Measurements from ENCODE around the gene PPP1R9B. TPM values are rescaled to one million over a fixed set of nuclear protein-coding genes. Genes with fewer than 3 reads are reported as not detected.

The PPP1R9B gene
- total and polyA plus RNA-seq, 4 donors = 0.90 to 26.1 (median 7.1) TPM

- Histone ChIP-seq H3K27ac (ENCODE audit: low read depth in 1 of 2, low read length in 2 of 2) (no peak overlapping the region), H3K4me1 (ENCODE audit: control insufficient read depth in 4 of 4, insufficient read depth in 4 of 4, low read length in 3 of 4) (peaks cover 15 to 33% (median 28%) of the 10 kb centered on the region in 4 donors), H3K27me3 (ENCODE audit: control insufficient read depth in 4 of 4, insufficient read depth in 4 of 4, low read length in 3 of 4) (no peaks in the 10 kb centered on the region), H3K36me3 (ENCODE audit: control insufficient read depth in 4 of 4, insufficient read depth in 3 of 4, low read depth in 1 of 4, low read length in 3 of 4) (peaks cover 6 to 28% (median 25%) of the 10 kb centered on the region in 4 donors), H3K9me3 (ENCODE audit: control insufficient read depth in 4 of 4, low read length in 3 of 4) (no peaks in the 10 kb centered on the region), H3K9ac (ENCODE audit: low read depth in 1 of 2, low read length in 2 of 2) (no peak overlapping the region), H3K4me3 (ENCODE audit: low read depth in 1 of 3, low read length in 3 of 3) (no peak overlapping the region)
- TF ChIP-seq HNF4G (IDR thresholded peaks at IDR 0.05) = no peak
- no peak for TF ChIP-seq SP1 (IDR thresholded peaks at IDR 0.05)
- TF ChIP-seq MAX (IDR thresholded peaks at IDR 0.05) = no peak
- no peak for TF ChIP-seq ATF3 (IDR thresholded peaks at IDR 0.05)
- WGBS = 93% methylated on average over 16 of the region's 16 CpGs
- DNase-seq (ENCODE audit: low spot score) = no peak
These were observed 9.3 kb downstream of the PPP1R9B start for GRCh38 chr17:50141026-50141744.

- no peak overlapping the region for H3K9ac ChIP-seq (ENCODE audit: low read depth in 1 of 2, low read length in 2 of 2)
- WGBS = 46% methylated on average over 19 of the region's 19 CpGs
These were observed 10.3 kb downstream of the PPP1R9B start for GRCh38 chr17:50139950-50140885.

More at GRCh38 chr17:50139950-50140885, 10.3 kb downstream of the PPP1R9B start:
- Histone ChIP-seq H3K27ac (ENCODE audit: low read depth in 1 of 2, low read length in 2 of 2) (no peak overlapping the region), H3K27me3 (ENCODE audit: control insufficient read depth in 4 of 4, insufficient read depth in 4 of 4, low read length in 3 of 4) (no peaks in the 10 kb centered on the region), H3K4me1 (ENCODE audit: control insufficient read depth in 4 of 4, insufficient read depth in 4 of 4, low read length in 3 of 4) (peaks cover 9 to 23% (median 19%) of the 10 kb centered on the region in 4 donors), H3K9me3 (ENCODE audit: control insufficient read depth in 4 of 4, low read length in 3 of 4) (no peaks in the 10 kb centered on the region), H3K4me3 (ENCODE audit: low read depth in 1 of 3, low read length in 3 of 3) (no peak overlapping the region), H3K36me3 (ENCODE audit: control insufficient read depth in 4 of 4, insufficient read depth in 3 of 4, low read depth in 1 of 4, low read length in 3 of 4) (peaks cover 12 to 35% (median 25%) of the 10 kb centered on the region in 4 donors)
- no peak for TF ChIP-seq FOXA1 (IDR thresholded peaks at IDR 0.05)
- TF ChIP-seq ZBTB33 (IDR thresholded peaks at IDR 0.05) = no peak
- peak; percentile 6 for TF ChIP-seq HNF4G (IDR thresholded peaks at IDR 0.05)
- TF ChIP-seq RAD21 (IDR thresholded peaks at IDR 0.05) = peak; percentile 82 to 92
- peak; percentile 91 for TF ChIP-seq CTCF (IDR thresholded peaks at IDR 0.05; ENCODE audit: low read depth, low read length, missing input control)
- peak in 1 of 2 donors; percentile 29 for TF ChIP-seq HNF4A (conservative IDR thresholded peaks at IDR 0.05)
- DNase-seq (ENCODE audit: low spot score) = peak; percentile 87

Measured in liver (tissue), 9 donors.